HuH-7.5 (cell line): ENCODE results near the gene PTPRN2.

Experiments used
- DNase-seq: peaks from one replicate; pipeline ENCODE4 v3.0.0; 2011; ENCODE audit warnings: low spot score

PTPRN2 gene

GRCh38 chr7:157830331-157830730 is 757.3 kb downstream of the PTPRN2 start:
- DNase-seq = no peak

- DNase-seq = no peak
Measured at GRCh38 chr7:157829491-157829890, 758.1 kb downstream of the PTPRN2 start.

GRCh38 chr7:157828881-157829280 is 758.7 kb downstream of the PTPRN2 start:
- DNase-seq = no peak

GRCh38 chr7:157828190-157828589 is 759.4 kb downstream of the PTPRN2 start:
- DNase-seq = no peak

GRCh38 chr7:157827863-157828160 is 759.8 kb downstream of the PTPRN2 start:
- DNase-seq = no peak

GRCh38 chr7:157827045-157827862 is 760.4 kb downstream of the PTPRN2 start:
- DNase-seq = no peak

GRCh38 chr7:157826566-157826965 is 761.1 kb downstream of the PTPRN2 start:
- no peak for DNase-seq

- DNase-seq = no peak
Measured at GRCh38 chr7:157825325-157825724, 762.3 kb downstream of the PTPRN2 start.

- no peak for DNase-seq
Measured at GRCh38 chr7:157824819-157825121, 762.9 kb downstream of the PTPRN2 start.

- DNase-seq = no peak
Measured at GRCh38 chr7:157824011-157824818, 763.4 kb downstream of the PTPRN2 start.

- no peak for DNase-seq
Measured at GRCh38 chr7:157822688-157823031, 765.0 kb downstream of the PTPRN2 start.

GRCh38 chr7:157821959-157822687 is 765.5 kb downstream of the PTPRN2 start:
- no peak for DNase-seq

- DNase-seq = no peak
Measured at GRCh38 chr7:157820796-157821195, 766.8 kb downstream of the PTPRN2 start.

- DNase-seq = no peak
Measured at GRCh38 chr7:157819455-157819807, 768.2 kb downstream of the PTPRN2 start.

- no peak for DNase-seq
Measured at GRCh38 chr7:157818701-157819454, 768.7 kb downstream of the PTPRN2 start.

GRCh38 chr7:157817944-157818700 is 769.5 kb downstream of the PTPRN2 start:
- DNase-seq = no peak

- no peak for DNase-seq
Measured at GRCh38 chr7:157817433-157817832, 770.2 kb downstream of the PTPRN2 start.

- DNase-seq = no peak
Measured at GRCh38 chr7:157816526-157817250, 770.9 kb downstream of the PTPRN2 start.

GRCh38 chr7:157816086-157816485 is 771.5 kb downstream of the PTPRN2 start:
- DNase-seq = no peak

- no peak for DNase-seq
Measured at GRCh38 chr7:157815706-157816022, 772.0 kb downstream of the PTPRN2 start.
